NCI-H187 (cell line): Measurements from ENCODE around the gene KRTDAP.

Source experiments
- DNase-seq, 2 experiments: peaks; one replicate each; lab custom pipeline; 2025; lab: John Stamatoyannopoulos, UW

Gene KRTDAP

GRCh38 chr19:35490364-35490763 lies at the start of gene KRTDAP:
Gene KRTDAP (minus strand): TSS chr19:35490464. CDS start chr19:35490442, 22 bp downstream.
- no peak for DNase-seq

- no peak for DNase-seq
Observed at GRCh38 chr19:35539850-35540249, 49.6 kb upstream of the KRTDAP start.

- DNase-seq: no peak
Observed at GRCh38 chr19:35539314-35539713, 49.0 kb upstream of the KRTDAP start.

- no peak for DNase-seq
Observed at GRCh38 chr19:35534803-35535480, 44.7 kb upstream of the KRTDAP start.

- DNase-seq: no peak
Observed at GRCh38 chr19:35533822-35534392, 43.6 kb upstream of the KRTDAP start.

- no peak for DNase-seq
Observed at GRCh38 chr19:35533201-35533821, 43.0 kb upstream of the KRTDAP start, which contains the start of gene GAPDHS. Gene GAPDHS (plus strand): TSS chr19:35533456. CDS start chr19:35533528, 72 bp downstream.

- DNase-seq: no peak
Observed at GRCh38 chr19:35531291-35531690, 41.0 kb upstream of the KRTDAP start.

GRCh38 chr19:35529241-35530218 lies 39.3 kb upstream of the KRTDAP start:
- DNase-seq: no peak

- no peak for DNase-seq
Observed at GRCh38 chr19:35528218-35529038, 38.2 kb upstream of the KRTDAP start, which contains the start of gene SBSN. Gene SBSN (minus strand): TSS chr19:35528311. CDS start chr19:35528281, 30 bp downstream.

- DNase-seq: no peak
Observed at GRCh38 chr19:35525873-35526272, 35.6 kb upstream of the KRTDAP start.

- no peak for DNase-seq
Observed at GRCh38 chr19:35524181-35524837, 34.0 kb upstream of the KRTDAP start.

GRCh38 chr19:35522745-35523327 lies 32.6 kb upstream of the KRTDAP start:
- no peak for DNase-seq

GRCh38 chr19:35521124-35521743 lies 31.0 kb upstream of the KRTDAP start:
- no peak for DNase-seq

GRCh38 chr19:35519291-35519690 lies 29.0 kb upstream of the KRTDAP start:
- no peak for DNase-seq

- no peak for DNase-seq
Observed at GRCh38 chr19:35518313-35518712, 28.0 kb upstream of the KRTDAP start.

- no peak for DNase-seq
Observed at GRCh38 chr19:35517342-35517741, 27.1 kb upstream of the KRTDAP start.

GRCh38 chr19:35516310-35516709 lies 26.0 kb upstream of the KRTDAP start:
- no peak for DNase-seq

- no peak for DNase-seq
Observed at GRCh38 chr19:35514282-35514809, 24.1 kb upstream of the KRTDAP start.

- DNase-seq: no peak
Observed at GRCh38 chr19:35513628-35514281, 23.5 kb upstream of the KRTDAP start, which contains the start of gene DMKN. Gene DMKN (minus strand): TSS chr19:35513649. CDS start chr19:35513475, 174 bp downstream.
